SH-SY5Y (cell line): ENCODE data around the gene ADAMTSL3.

Source experiments
- GATA2 ChIP-seq: IDR thresholded peaks from 2 replicates; pipeline ENCODE4 v1.6.1; 2011; ENCODE audit warnings: mild to moderate bottlenecking, low read depth, low read length
- GATA3 ChIP-seq: IDR thresholded peaks from 2 replicates; pipeline ENCODE4 v1.6.1; 2011; ENCODE audit warnings: low read depth, mild to moderate bottlenecking, low read length, moderate library complexity

The ADAMTSL3 gene

GRCh38 chr15:83842281-83842680 is 188.4 kb downstream of the ADAMTSL3 start:
- no peak for TF ChIP-seq GATA2

GRCh38 chr15:83843471-83843871 is 189.5 kb downstream of the ADAMTSL3 start:
- TF ChIP-seq GATA2 (no peak), GATA3 (no peak)

GRCh38 chr15:83844742-83845141 is 190.8 kb downstream of the ADAMTSL3 start:
- TF ChIP-seq GATA2 (no peak), GATA3 (no peak)

GRCh38 chr15:83845230-83845629 is 191.3 kb downstream of the ADAMTSL3 start:
- TF ChIP-seq GATA2 (no peak), GATA3 (no peak)

GRCh38 chr15:83846847-83847246 is 192.9 kb downstream of the ADAMTSL3 start:
- TF ChIP-seq GATA3 (no peak), GATA2 (no peak)

GRCh38 chr15:83848315-83849050 is 194.6 kb downstream of the ADAMTSL3 start:
- no peak for TF ChIP-seq GATA2
- TF ChIP-seq GATA3 = no peak

- TF ChIP-seq GATA2 = no peak
- no peak for TF ChIP-seq GATA3
These were observed 196.1 kb downstream of the ADAMTSL3 start for GRCh38 chr15:83850015-83850414.

- TF ChIP-seq GATA3 = no peak
- no peak for TF ChIP-seq GATA2
These were observed 196.8 kb downstream of the ADAMTSL3 start for GRCh38 chr15:83850501-83851245.

GRCh38 chr15:83853232-83853631 is 199.3 kb downstream of the ADAMTSL3 start:
- TF ChIP-seq GATA3 = no peak
- no peak for TF ChIP-seq GATA2

- TF ChIP-seq GATA2 (no peak), GATA3 (no peak)
These were observed 200.4 kb downstream of the ADAMTSL3 start for GRCh38 chr15:83854321-83854720.

- TF ChIP-seq GATA3 (no peak), GATA2 (no peak)
These were observed 201.2 kb downstream of the ADAMTSL3 start for GRCh38 chr15:83854950-83855707.

- TF ChIP-seq GATA3 = no peak
- TF ChIP-seq GATA2 = no peak
These were observed 202.0 kb downstream of the ADAMTSL3 start for GRCh38 chr15:83855956-83856355.

- TF ChIP-seq GATA2 = no peak
- no peak for TF ChIP-seq GATA3
These were observed 205.0 kb downstream of the ADAMTSL3 start for GRCh38 chr15:83858820-83859505.

- TF ChIP-seq GATA3 = no peak
- TF ChIP-seq GATA2 = no peak
These were observed 212.8 kb downstream of the ADAMTSL3 start for GRCh38 chr15:83866692-83867091.
